Thyroid gland (tissue), 4 donors: ENCODE results near the gene BANP. TPM values are rescaled to one million over a fixed set of nuclear protein-coding genes. Genes with fewer than 3 reads are reported as not detected.
A peak's percentile ranks its signal among the peaks of the same experiment; 100 is the strongest.

Experiments used
- DNase-seq, 2 donors: peaks; one replicate each; pipeline ENCODE4 v3.0.0-alpha.2; 2019
- H3K27ac ChIP-seq, 3 donors: fragments of 200-600 bp; sonication (generic); 1 replicate in 2 of 3; 2 replicates in 1 of 3; pipeline ENCODE4 v1.5.1; 2016 to 2019; ENCODE audit warnings: mild to moderate bottlenecking in 1 of 3, moderate library complexity in 1 of 3
- H3K27me3 ChIP-seq: fragments of 200-600 bp; sonication (generic); one replicate; pipeline ENCODE4 v1.5.1; 2019
- H3K36me3 ChIP-seq, 2 donors: fragments of 200-600 bp; sonication (generic); one replicate each; pipeline ENCODE4 v1.5.1; 2016 to 2019
- H3K4me1 ChIP-seq, 2 donors: fragments of 200-600 bp; sonication (generic); one replicate each; pipeline ENCODE4 v1.5.1; 2017 to 2019
- H3K4me3 ChIP-seq, 3 donors: fragments of 200-600 bp; sonication (generic); replicated peaks in 1 of 3; 1 replicate in 2 of 3; 2 replicates in 1 of 3; pipeline ENCODE4 v1.5.1; 2016; ENCODE audit warnings: mild to moderate bottlenecking in 1 of 3
- H3K9me3 ChIP-seq: fragments of 200-600 bp; sonication (generic); one replicate; pipeline ENCODE4 v1.5.1; 2017
- CTCF ChIP-seq, 6 experiments: fragments of 200-600 bp in 3 of 6; fragments of 450-650 bp in 3 of 6; sonication (generic) in 3 of 6; IDR thresholded peaks; one replicate each; pipeline ENCODE4 v1.5.1; 2016 to 2019; ENCODE audit warnings: antibody characterized with exemption in 6 of 6, mild to moderate bottlenecking in 2 of 6, inconsistent platforms in 1 of 6, moderate library complexity in 1 of 6
- POLR2A ChIP-seq, 2 donors: fragments of 450-650 bp; IDR thresholded peaks; one replicate each; pipeline ENCODE4 v1.6.1; 2017; ENCODE audit warnings: antibody characterized with exemption in 2 of 2, mild to moderate bottlenecking in 2 of 2, moderate library complexity in 1 of 2
- WGBS, 2 donors: methylation state at CpG; one replicate each; pipeline ENCODE4 v1.1.5; 2017; 5-methylcytosine and 5-hydroxymethylcytosine counted together
- intact Hi-C: fragments of 100-400 bp; cut with DNase I; formaldehyde crosslinking; loops from one replicate; pipeline ENCODE4 v1.15.1; 2023
- total RNA-seq, 4 donors: library from RNA; depleted of rRNA; stranded (reverse); fragments of >200 nt; gene quantifications; one replicate each; pipeline ENCODE4 v1.2.3, GENCODE V29; 2016

The BANP gene
- total RNA-seq, 4 donors from 2014 or later: 22.8 to 42.7 (median 29.8) TPM

- Histone ChIP-seq H3K4me1 (peaks cover 11 to 16% of the 10 kb centered on the region in 2 donors), H3K4me3 (no peak overlapping the region), H3K9me3 (no peaks in the 10 kb centered on the region), H3K36me3 (peaks cover 0 to 6% of the 10 kb centered on the region in 2 donors), H3K27ac (no peak overlapping the region), H3K27me3 (no peaks in the 10 kb centered on the region)
- DNase-seq: no peak
- WGBS, 2 donors: 82 to 84% methylated on average over 4 of the region's 4 CpGs
- TF ChIP-seq CTCF (IDR thresholded peaks at IDR 0.05) (no peak), POLR2A (IDR thresholded peaks at IDR 0.05) (no peak)
- intact Hi-C loops: no loop called here
Measured at GRCh38 chr16:87961623-87962022, 10.4 kb downstream of the BANP start.

- intact Hi-C loops: no loop called here
- no peak for DNase-seq
- Histone ChIP-seq H3K27me3 (no peaks in the 10 kb centered on the region), H3K9me3 (no peaks in the 10 kb centered on the region), H3K4me3 (no peak overlapping the region), H3K27ac (peak overlapping the region in 2 of 3 donors; percentile 9 to 13), H3K36me3 (no peaks in the 10 kb centered on the region), H3K4me1 (peaks cover 26 to 27% of the 10 kb centered on the region in 2 donors)
- no peak for TF ChIP-seq CTCF (IDR thresholded peaks at IDR 0.05)
- TF ChIP-seq POLR2A (IDR thresholded peaks at IDR 0.05): no peak
- 85 to 89% methylated on average over 9 of the region's 9 CpGs for WGBS, 2 donors
Measured at GRCh38 chr16:87963400-87963799, 12.2 kb downstream of the BANP start.

- Histone ChIP-seq H3K27ac (peak overlapping the region in 1 of 3 donors; percentile 9), H3K36me3 (no peaks in the 10 kb centered on the region), H3K27me3 (no peaks in the 10 kb centered on the region), H3K4me1 (peaks cover 27 to 30% of the 10 kb centered on the region in 2 donors), H3K4me3 (no peak overlapping the region), H3K9me3 (no peaks in the 10 kb centered on the region)
- intact Hi-C loops: no loop called here
- no peak for DNase-seq
- TF ChIP-seq POLR2A (IDR thresholded peaks at IDR 0.05) (no peak), CTCF (IDR thresholded peaks at IDR 0.05) (no peak)
- WGBS, 2 donors: 85 to 88% methylated on average over 19 of the region's 19 CpGs
Measured at GRCh38 chr16:87964049-87964659, 12.9 kb downstream of the BANP start.

GRCh38 chr16:87965417-87965816, 14.2 kb downstream of the BANP start:
- no peak for TF ChIP-seq CTCF (IDR thresholded peaks at IDR 0.05)
- no peak for TF ChIP-seq POLR2A (IDR thresholded peaks at IDR 0.05)
- DNase-seq: no peak
- Histone ChIP-seq H3K27me3 (no peaks in the 10 kb centered on the region), H3K4me1 (peaks cover 27 to 30% of the 10 kb centered on the region in 2 donors), H3K4me3 (no peak overlapping the region), H3K36me3 (no peaks in the 10 kb centered on the region), H3K9me3 (no peaks in the 10 kb centered on the region), H3K27ac (peak overlapping the region in 1 of 3 donors; percentile 84)
- WGBS, 2 donors: 73 to 86% methylated on average over 11 of the region's 11 CpGs
- intact Hi-C loops: no loop called here

- no peak overlapping the region for H3K4me3 ChIP-seq
- H3K36me3 ChIP-seq: no peaks in the 10 kb centered on the region
- no peaks in the 10 kb centered on the region for H3K27me3 ChIP-seq
- H3K9me3 ChIP-seq: no peaks in the 10 kb centered on the region
- peak overlapping the region; percentile 84 to 87 (median 86) for H3K27ac ChIP-seq
- 58% methylated on average over 5 of the region's 5 CpGs for WGBS, 2 donors
- no peak for DNase-seq
- peaks cover 27 to 30% of the 10 kb centered on the region in 2 donors for H3K4me1 ChIP-seq
- intact Hi-C loops: no loop called here
- TF ChIP-seq POLR2A (IDR thresholded peaks at IDR 0.05) (no peak), CTCF (IDR thresholded peaks at IDR 0.05) (no peak)
Measured at GRCh38 chr16:87966064-87966645, 14.9 kb downstream of the BANP start.
